ENCODE results near the gene RUFY2. TPM values are rescaled to one million over a fixed set of nuclear protein-coding genes. Genes with fewer than 3 reads are reported as not detected.
"Not testable (repeated sequence)": the region's sequence is repeated elsewhere in the genome, so short reads cannot be mapped to it uniquely, and the experiment has no call there.

Gene RUFY2
- total RNA-seq, 3 donors from 2014 or later: 20.5 to 28.3 (median 26.1) TPM

DNA sequence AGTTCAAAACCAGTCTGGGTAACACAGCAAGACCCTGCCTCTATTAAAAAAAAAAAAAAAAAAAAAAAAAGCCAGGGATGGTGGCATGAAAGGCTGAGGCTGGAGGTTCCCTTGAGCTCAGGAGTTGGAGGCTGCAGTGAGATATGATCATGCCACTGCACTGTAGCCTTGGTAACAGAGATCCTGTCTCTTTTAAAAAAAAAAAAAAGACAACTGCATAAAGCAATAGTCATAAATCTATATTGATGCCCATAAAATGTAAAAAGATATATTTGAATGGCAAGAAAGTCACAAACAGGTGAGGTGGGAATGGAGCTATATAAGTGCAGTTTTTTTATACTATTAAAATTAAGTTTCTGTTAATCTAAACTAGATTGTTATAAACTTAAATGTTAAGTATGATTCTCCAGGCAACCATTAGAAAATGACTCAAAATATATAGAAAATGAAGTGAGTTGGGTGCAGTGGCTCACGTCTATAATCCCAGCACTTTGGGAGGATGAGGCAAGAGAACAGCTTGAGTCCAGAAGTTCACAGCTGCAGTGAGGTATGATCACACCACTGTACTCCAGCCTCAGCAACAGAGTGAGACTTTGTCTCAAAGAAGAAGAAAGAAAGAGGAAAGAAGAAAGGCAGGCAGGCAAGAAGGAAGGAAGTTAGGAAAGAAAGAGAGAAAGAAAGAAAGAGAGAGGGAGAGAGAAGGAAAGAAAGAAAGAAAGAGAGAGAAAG lies 88.6 kb downstream of the RUFY2 start:
- peak in 1 of 3 donors; percentile 53 for DNase-seq
- Histone ChIP-seq H3K9me3 (peaks cover 6% of the 10 kb centered on the region), H3K4me3 (no peak overlapping the region), H3K4me1 (ENCODE audit: low read depth) (no peaks in the 10 kb centered on the region), H3K36me3 (ENCODE audit: low read depth) (no peaks in the 10 kb centered on the region)
- intact Hi-C loops (cut with DNase I, micrococcal nuclease): no loop called here
- TF ChIP-seq, protein P1, sequence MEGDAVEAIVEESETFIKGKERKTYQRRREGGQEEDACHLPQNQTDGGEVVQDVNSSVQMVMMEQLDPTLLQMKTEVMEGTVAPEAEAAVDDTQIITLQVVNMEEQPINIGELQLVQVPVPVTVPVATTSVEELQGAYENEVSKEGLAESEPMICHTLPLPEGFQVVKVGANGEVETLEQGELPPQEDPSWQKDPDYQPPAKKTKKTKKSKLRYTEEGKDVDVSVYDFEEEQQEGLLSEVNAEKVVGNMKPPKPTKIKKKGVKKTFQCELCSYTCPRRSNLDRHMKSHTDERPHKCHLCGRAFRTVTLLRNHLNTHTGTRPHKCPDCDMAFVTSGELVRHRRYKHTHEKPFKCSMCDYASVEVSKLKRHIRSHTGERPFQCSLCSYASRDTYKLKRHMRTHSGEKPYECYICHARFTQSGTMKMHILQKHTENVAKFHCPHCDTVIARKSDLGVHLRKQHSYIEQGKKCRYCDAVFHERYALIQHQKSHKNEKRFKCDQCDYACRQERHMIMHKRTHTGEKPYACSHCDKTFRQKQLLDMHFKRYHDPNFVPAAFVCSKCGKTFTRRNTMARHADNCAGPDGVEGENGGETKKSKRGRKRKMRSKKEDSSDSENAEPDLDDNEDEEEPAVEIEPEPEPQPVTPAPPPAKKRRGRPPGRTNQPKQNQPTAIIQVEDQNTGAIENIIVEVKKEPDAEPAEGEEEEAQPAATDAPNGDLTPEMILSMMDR (IDR thresholded peaks at IDR 0.05): no peak
- peak; percentile 89 for ATAC-seq

- TF ChIP-seq, protein P1 (IDR thresholded peaks at IDR 0.05): no peak
- DNase-seq (peak in 1 of 3 donors; percentile 75), ATAC-seq (peak; percentile 70)
- Histone ChIP-seq H3K9me3 (peaks cover 6% of the 10 kb centered on the region), H3K4me3 (no peak overlapping the region), H3K36me3 (ENCODE audit: low read depth) (no peaks in the 10 kb centered on the region), H3K4me1 (ENCODE audit: low read depth) (no peaks in the 10 kb centered on the region)
- intact Hi-C loops (cut with DNase I, micrococcal nuclease): no loop called here
These were observed 91.5 kb downstream of the RUFY2 start for GRCh38 chr10:68315582-68315981.

DNA sequence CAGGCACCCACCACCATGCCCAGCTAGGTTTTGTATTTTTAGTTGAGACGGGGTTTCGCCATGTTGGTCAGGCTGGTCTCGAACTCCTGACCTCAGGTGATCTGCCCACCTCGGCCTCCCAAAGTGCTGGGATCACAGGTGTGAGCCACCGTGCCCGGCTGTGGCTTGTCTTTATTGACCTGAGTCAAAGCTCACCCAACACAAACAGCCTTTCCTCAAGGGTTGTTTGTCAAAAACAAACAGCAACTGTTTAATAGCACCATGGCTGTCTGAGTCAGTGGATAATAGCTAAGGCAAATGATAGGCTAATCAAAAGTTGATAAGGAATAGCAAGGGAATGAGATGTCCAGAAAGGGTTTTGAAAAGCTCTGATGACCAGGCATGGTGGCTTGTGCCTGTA lies 92.1 kb downstream of the RUFY2 start:
- peak; percentile 41 for ATAC-seq

DNA sequence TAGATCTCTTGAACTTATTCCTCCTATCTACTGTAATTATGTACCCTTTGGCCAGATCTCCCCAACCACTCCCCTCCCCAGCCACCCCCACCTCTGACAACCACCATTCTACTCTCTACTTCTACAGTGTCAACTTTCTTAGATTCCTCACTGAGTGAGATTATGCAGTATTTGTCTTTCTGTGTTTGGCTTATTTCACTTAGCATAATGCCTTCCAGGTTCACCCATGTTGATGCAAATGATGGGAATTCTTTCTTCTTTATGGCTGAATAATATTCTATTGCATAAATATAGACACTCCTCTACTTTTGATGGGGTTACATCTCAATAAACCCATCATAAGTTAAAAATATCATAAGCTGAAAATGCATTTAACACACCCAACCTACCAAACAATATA lies 96.5 kb downstream of the RUFY2 start:
- intact Hi-C loops (cut with DNase I, micrococcal nuclease): no loop called here
- TF ChIP-seq, protein P1 (IDR thresholded peaks at IDR 0.05): no peak
- Histone ChIP-seq H3K9me3 (no peaks in the 10 kb centered on the region), H3K4me1 (ENCODE audit: low read depth) (no peaks in the 10 kb centered on the region), H3K36me3 (ENCODE audit: low read depth) (no peaks in the 10 kb centered on the region), H3K4me3 (no peak overlapping the region)
- no peak for ATAC-seq
- no peak for DNase-seq

More for the DNA sequence above, 92.1 kb downstream of the RUFY2 start:
- H3K9me3 ChIP-seq; intact Hi-C loops (cut with DNase I, micrococcal nuclease); H3K4me1 ChIP-seq (ENCODE audit: low read depth); H3K36me3 ChIP-seq (ENCODE audit: low read depth); H3K4me3 ChIP-seq; DNase-seq: not testable (repeated sequence)

DNA sequence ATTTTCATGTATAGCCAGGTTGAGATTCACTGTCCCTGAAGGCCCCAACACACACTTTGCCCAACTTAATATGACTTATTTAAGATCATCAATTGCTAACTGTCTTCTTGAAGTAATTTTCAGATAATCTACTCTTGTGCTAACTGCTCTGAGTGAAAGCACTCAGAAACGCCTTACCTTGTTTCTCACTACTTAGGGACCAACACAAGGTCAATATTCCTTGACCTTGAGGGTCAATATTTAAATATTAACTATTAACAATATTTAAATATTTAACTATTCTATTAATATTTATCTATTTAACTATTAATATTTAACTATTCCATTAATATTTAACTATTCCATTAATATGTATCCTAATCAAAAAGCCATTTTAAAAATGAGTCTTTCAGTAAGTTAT lies 101.2 kb downstream of the RUFY2 start:
- Histone ChIP-seq H3K9me3 (no peaks in the 10 kb centered on the region), H3K4me3 (no peak overlapping the region), H3K36me3 (ENCODE audit: low read depth) (no peaks in the 10 kb centered on the region), H3K4me1 (ENCODE audit: low read depth) (peaks cover 16% of the 10 kb centered on the region)
- intact Hi-C loops (cut with DNase I, micrococcal nuclease): loop anchor here in 1 of 2 donors (10.0 kb wide), 1 partner anchor 91 kb away; no protein-coding TSS in a partner anchor
- TF ChIP-seq, protein P1 (IDR thresholded peaks at IDR 0.05): no peak
- DNase-seq (no peak), ATAC-seq (no peak)

- ATAC-seq: peak; percentile 79
- intact Hi-C loops (cut with DNase I, micrococcal nuclease): loop anchor here in 1 of 2 donors (10.0 kb wide), 1 partner anchor 89 kb away; no protein-coding TSS in a partner anchor
- Histone ChIP-seq H3K4me3 (no peak overlapping the region), H3K4me1 (ENCODE audit: low read depth) (peaks cover 19% of the 10 kb centered on the region), H3K36me3 (ENCODE audit: low read depth) (no peaks in the 10 kb centered on the region), H3K9me3 (no peaks in the 10 kb centered on the region)
- TF ChIP-seq, protein P1 (IDR thresholded peaks at IDR 0.05): no peak
- peak in 1 of 3 donors; percentile 85 for DNase-seq
These were observed 103.1 kb downstream of the RUFY2 start for GRCh38 chr10:68303849-68304412.

All from mucosa of descending colon (tissue), 3 donors.